Renal cortical epithelial cell (primary cell): ENCODE results near the gene FUT8. TPM values are rescaled to one million over a fixed set of nuclear protein-coding genes. Genes with fewer than 3 reads are reported as not detected.
"Not testable (repeated sequence)": the region's sequence is repeated elsewhere in the genome, so short reads cannot be mapped to it uniquely, and the experiment has no call there.

Experiments used
- DNase-seq: peaks from one replicate; pipeline ENCODE4 v3.0.0-alpha.2; 2011; ENCODE audit warnings: low read depth
- total RNA-seq: library from RNA; depleted of rRNA; stranded (reverse); fragments of >200 nt; gene quantifications from 2 replicates; pipeline ENCODE4 v1.2.3, GENCODE V29; 2014

Gene FUT8
- total RNA-seq, 1 donor from 2014 or later = 139 TPM

- DNase-seq = no peak
Measured at GRCh38 chr14:65709576-65709975, 297.0 kb downstream of the FUT8 start.

GRCh38 chr14:65716813-65717212 lies 304.3 kb downstream of the FUT8 start:
- DNase-seq = not testable (repeated sequence)

DNA sequence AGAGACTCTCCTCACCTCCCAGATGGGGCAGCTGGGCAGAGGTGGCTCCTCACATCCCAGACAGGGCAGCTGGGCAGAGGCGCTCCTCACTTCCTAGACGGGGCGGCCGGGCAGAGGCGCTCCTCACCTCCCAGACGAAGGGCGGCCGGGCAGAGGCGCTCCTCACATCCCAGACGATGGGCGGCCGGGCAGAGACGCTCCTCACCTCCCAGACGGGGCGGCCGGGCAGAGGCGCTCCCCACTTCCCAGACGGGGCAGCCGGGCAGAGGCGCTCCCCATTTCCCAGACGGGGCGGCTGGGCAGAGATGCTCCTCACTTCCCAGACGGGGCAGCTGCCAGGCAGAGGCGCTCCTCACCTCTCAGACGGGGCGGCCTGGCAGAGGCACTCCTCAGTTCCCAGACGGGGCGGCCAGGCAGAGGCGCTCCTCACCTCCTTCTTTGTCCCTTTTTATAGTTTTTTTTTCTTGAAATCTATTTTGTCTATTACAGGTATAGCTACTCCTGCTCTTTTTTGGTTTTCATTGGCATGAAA lies 304.9 kb downstream of the FUT8 start:
- DNase-seq = not testable (repeated sequence)

- DNase-seq = no peak
Measured at GRCh38 chr14:65718629-65719028, 306.1 kb downstream of the FUT8 start.

GRCh38 chr14:65720171-65720570 lies 307.6 kb downstream of the FUT8 start:
- DNase-seq = no peak

- DNase-seq = no peak
Measured at GRCh38 chr14:65720743-65721142, 308.2 kb downstream of the FUT8 start.

DNA sequence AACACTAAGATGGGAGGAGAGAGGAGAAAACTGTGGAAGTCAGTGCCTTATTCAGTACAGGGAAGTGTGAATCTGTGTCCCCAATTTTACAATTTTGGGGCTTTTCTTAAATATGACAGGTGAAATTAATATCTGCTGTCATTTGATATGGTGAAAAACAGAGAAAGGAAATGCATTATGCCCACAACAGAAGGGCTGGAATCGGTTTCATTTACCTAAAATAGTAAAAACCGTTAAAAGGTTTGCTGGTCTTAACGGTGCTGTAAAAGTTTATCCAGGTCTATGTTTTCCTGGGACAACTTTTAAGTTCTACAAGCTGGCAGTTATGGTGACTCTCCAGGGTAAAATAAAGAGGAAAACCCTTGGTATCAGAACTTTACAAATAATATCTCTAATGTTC lies 310.8 kb downstream of the FUT8 start:
- DNase-seq = no peak

GRCh38 chr14:65728604-65729003 lies 316.1 kb downstream of the FUT8 start:
- no peak for DNase-seq

DNA sequence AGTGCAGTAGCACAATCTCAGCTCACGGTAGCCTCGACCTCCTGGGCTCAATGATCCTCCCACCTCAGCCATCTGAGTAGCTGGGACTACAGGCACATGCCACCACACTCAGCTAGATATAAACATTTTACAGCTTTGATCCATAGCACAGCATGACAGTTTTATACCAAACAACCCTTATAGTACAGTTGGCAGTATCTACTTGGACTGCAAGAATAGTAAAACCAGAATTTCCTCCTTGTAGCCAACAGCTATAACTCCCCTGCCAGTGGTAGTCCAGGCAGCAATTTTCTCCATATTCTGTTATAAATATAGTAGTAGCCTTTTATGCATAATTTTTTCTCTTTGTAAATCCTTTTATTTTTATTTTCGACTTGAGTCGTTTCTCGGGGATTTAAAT lies 317.0 kb downstream of the FUT8 start:
- no peak for DNase-seq

GRCh38 chr14:65731933-65732506 lies 319.5 kb downstream of the FUT8 start:
- DNase-seq = peak; percentile 1

- DNase-seq = no peak
Measured at GRCh38 chr14:65738339-65738738, 325.8 kb downstream of the FUT8 start.

DNA sequence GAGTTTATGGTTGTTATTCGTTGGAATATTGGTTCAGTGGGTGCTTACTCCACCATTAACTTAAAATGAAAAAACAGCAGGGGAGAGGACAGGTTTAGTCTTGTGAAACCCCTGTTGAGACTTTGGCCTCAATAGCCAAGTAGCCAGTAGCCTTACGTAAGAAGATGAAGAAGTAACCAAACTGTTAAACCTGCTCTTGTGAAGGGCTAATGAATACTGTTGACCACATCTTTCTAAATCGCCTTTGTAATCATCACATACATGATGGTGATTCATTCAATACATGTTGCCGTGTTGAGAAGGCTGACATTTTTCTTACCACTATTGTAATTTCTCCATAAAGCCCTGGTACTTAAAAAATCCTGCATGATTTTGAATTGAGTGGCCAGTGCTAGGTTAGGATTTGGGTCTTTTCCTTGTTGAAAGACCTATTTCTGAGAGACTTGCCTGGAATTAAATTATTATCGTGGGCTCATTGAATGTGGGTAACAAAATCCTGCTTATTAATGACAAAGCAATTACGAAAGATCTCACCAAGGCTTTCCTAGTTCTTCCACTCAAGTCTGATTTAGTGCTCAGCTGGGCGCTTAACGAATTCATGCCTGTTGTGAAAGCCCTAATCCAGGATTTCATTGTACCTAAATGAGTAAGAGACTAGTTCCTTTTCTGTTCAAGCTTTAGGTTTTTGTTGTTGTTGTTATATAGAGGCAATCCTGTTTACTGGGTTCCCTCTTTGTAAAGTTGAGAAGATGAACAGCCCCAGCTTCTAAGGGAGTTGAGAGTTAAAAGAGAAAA lies 333.1 kb downstream of the FUT8 start:
- DNase-seq = peak; percentile 54

DNA sequence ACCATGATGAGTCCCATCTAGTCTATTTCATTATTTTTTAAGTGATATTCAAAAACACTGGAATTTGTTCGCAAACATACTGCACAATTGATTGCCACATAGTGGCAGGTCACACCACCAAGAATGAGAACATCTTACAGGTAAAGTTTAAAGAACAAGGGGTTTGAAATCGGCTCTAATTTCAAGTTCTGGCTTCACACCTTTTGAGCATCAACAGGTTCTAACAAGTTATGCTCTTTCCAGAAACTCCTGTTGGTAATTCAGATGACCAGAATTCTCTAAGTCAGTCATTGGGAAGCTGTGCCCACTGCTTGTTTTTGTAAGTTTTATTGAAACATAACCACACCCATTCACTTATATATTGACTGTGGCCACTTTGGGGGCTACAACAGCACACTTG lies 336.3 kb downstream of the FUT8 start:
- DNase-seq = no peak

GRCh38 chr14:65749287-65749686 lies 336.8 kb downstream of the FUT8 start:
- DNase-seq = no peak

- DNase-seq = no peak
Measured at GRCh38 chr14:65750906-65751305, 338.4 kb downstream of the FUT8 start.

DNA sequence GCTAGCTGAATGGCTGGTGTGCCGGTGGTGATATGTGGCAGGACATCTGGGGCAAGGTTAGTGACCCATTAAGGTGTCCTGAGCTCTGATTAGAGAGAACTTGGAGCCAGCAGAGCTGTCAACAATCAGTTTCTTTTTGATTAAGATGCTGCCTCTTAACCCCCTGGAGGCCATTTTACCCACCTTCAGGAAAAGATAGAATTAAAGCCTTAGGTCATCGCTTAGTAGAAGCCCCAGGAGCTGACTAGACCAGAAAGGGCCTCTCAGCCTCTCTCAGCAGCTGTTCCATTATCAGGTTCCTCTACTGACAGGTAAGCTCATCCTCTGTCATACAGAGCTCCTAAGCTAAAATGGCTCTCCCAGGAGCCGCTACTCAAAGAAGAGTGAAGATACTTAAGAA lies 339.0 kb downstream of the FUT8 start:
- DNase-seq = no peak

DNA sequence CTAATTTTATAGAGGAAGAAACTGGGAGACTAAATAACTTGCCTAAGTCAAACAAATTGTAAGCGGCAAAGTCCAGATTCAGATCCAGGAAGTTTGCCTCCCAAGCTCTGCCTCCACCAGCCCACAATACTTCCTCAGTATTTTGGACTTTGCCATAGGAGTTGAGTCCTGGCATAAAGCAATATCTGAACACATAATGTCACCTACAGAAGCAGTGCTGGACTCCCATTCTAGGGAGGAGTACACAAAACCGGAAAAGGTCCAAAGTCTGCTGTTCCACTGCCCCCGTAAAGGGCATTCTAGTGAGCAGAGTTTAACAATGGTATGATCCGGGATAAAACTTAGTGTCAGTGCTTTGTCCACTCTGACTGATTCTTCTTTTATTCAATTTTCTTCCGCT lies 340.5 kb downstream of the FUT8 start:
- no peak for DNase-seq

DNA sequence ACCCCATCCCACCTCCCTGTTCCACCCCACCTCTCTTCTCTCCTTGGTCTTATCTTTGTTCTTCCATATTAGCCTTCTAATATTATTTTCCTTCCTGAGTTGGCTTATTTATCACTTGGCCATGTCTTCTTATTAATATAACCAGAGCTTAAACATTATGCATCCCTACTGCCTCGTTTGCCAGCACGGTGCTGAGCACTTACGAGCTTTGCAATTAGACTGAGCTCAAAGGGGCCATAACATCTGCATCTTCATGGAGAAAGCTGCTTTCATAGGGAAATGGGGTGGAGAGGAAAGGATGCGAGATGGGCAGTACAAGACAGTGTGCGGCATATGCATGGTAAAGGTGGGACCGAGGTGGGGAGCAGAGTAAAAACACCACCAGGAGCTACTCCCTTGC lies 342.8 kb downstream of the FUT8 start:
- no peak for DNase-seq

DNA sequence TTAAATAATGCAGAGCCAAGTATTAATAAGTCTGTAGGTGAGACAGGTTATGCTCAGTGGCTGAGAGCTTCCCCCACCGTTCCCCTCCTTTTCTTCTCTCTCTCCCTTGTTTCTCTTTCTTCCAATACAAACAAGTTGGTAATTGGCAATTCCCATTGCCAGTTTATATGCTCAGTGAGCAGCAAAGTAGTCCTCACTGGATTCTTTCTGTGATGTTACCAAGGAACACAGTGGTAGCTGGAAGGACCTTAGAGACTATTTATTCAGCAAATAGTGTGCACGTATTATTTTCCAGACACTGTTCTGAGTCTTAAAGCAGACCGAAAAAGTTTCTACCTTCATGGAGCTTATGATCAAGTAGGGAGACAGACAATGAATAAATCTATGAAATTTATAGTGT lies 344.4 kb downstream of the FUT8 start:
- DNase-seq = no peak

- DNase-seq = no peak
Measured at GRCh38 chr14:65769151-65769550, 356.6 kb downstream of the FUT8 start.

GRCh38 chr14:65770681-65771080 lies 358.2 kb downstream of the FUT8 start:
- DNase-seq = no peak

DNA sequence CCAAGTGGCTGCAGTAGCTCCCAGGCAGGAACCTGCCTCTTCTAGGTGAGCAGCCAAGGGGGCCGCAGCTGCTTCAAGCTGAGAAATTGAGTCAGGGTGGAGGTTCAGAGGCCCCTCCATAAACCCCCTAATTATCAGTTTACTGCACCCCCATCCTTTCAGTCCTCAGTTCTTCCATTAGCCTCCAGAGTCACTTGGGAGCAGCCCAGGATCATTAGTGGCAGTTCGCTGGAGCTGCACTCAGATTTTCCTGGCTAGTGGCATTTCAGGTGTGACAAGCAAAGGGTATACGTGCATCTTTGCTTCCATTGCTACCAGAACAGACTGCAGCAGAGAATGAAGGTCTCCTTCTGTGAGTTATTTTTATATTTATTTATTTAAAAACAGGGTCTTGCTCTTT lies 358.7 kb downstream of the FUT8 start:
- DNase-seq = no peak

DNA sequence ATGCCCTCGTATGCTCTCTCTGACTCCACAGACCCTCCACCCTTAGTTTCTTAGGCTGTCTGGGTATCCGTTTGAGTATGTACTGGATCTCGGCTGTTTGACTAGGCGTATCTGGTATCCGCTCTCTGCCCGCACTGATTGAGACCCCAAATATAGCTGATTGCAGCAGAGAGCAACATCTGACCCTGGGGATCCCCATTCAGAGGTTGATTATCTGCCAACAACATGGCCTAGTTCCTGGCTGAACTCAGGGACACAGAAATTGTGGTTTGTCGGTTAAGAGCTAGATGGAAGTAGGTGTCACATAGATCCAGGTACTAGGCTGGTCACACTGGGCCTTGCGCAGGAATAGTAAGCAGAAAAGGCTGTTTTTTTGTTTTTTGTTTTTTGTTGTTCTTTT lies 359.9 kb downstream of the FUT8 start:
- DNase-seq = no peak
